Lower leg skin (tissue), 4 donors: ENCODE results near the gene KLHDC1. TPM values are rescaled to one million over a fixed set of nuclear protein-coding genes. Genes with fewer than 3 reads are reported as not detected.
"Not testable (repeated sequence)": the region's sequence is repeated elsewhere in the genome, so short reads cannot be mapped to it uniquely, and the experiment has no call there.

Experiments
- DNase-seq, 2 donors: peaks; one replicate each; pipeline ENCODE4 v3.0.0-alpha.2; 2019; ENCODE audit warnings: low spot score in 2 of 2
- H3K4me3 ChIP-seq: fragments of 200-600 bp; sonication (generic); 2 replicates; pipeline ENCODE4 v1.5.1; 2017; ENCODE audit warnings: mild to moderate bottlenecking, low read depth; ENCODE audit not compliant: poor library complexity, severe bottlenecking
- POLR2A ChIP-seq, 2 donors: fragments of 450-650 bp; IDR thresholded peaks; one replicate each; pipeline ENCODE4 v1.6.1; 2016 to 2017; ENCODE audit warnings: antibody characterized with exemption in 2 of 2, mild to moderate bottlenecking in 1 of 2, moderate library complexity in 1 of 2
- WGBS, 2 donors: methylation state at CpG; one replicate each; pipeline ENCODE4 v1.1.5; 2018; 5-methylcytosine and 5-hydroxymethylcytosine counted together
- intact Hi-C: fragments of 100-400 bp; cut with DNase I; formaldehyde crosslinking; loops from one replicate; pipeline ENCODE4 v1.15.0; 2023; ENCODE audit warnings: low total_unique reads
- total RNA-seq, 4 donors: library from RNA; depleted of rRNA; stranded (reverse); fragments of >200 nt; gene quantifications; one replicate each; pipeline ENCODE4 v1.1.0, GENCODE V29; 2016
- TF ChIP-seq, protein P1 (sequence below), 3 donors: fragments of 450-650 bp; IDR thresholded peaks; one replicate each; pipeline ENCODE4 v1.5.1; 2016; ENCODE audit warnings: antibody characterized with exemption in 3 of 3, mild to moderate bottlenecking in 3 of 3, moderate library complexity in 2 of 3

Gene KLHDC1
- total RNA-seq, 4 donors from 2014 or later = 3.4 to 5.6 (median 4.7) TPM

DNA sequence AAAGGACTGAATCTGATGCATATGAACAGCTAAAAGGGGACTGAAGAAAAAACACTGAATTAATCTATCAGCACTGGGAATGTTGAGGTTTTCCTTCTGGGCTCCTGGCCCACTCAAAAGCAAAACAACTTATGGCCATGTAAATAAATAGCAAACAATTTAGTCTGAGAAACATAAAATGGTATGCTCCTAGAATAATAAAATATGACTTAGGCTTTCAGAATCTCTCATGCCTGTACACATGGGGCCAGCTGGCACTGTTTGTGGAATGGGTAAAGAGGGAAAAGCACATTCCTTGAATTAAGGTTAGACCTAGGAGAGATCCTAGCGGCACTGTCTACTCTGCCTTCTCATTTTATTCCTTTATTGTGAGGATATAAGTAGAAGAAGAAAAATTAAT, 81.2 kb downstream of the KLHDC1 start:
- TF ChIP-seq POLR2A (IDR thresholded peaks at IDR 0.05) = no peak
- TF ChIP-seq, protein P1, sequence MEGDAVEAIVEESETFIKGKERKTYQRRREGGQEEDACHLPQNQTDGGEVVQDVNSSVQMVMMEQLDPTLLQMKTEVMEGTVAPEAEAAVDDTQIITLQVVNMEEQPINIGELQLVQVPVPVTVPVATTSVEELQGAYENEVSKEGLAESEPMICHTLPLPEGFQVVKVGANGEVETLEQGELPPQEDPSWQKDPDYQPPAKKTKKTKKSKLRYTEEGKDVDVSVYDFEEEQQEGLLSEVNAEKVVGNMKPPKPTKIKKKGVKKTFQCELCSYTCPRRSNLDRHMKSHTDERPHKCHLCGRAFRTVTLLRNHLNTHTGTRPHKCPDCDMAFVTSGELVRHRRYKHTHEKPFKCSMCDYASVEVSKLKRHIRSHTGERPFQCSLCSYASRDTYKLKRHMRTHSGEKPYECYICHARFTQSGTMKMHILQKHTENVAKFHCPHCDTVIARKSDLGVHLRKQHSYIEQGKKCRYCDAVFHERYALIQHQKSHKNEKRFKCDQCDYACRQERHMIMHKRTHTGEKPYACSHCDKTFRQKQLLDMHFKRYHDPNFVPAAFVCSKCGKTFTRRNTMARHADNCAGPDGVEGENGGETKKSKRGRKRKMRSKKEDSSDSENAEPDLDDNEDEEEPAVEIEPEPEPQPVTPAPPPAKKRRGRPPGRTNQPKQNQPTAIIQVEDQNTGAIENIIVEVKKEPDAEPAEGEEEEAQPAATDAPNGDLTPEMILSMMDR (IDR thresholded peaks at IDR 0.05) = no peak
- no peak overlapping the region for H3K4me3 ChIP-seq
- WGBS, 2 donors = 83 to 93% methylated on average over 1 of the region's 1 CpG
- no peak for DNase-seq
- intact Hi-C loops = no loop called here

GRCh38 chr14:49778421-49778820, 85.5 kb downstream of the KLHDC1 start:
- intact Hi-C loops = no loop called here
- 89% methylated on average over 2 of the region's 2 CpGs for WGBS, 2 donors
- H3K4me3 ChIP-seq = no peak overlapping the region
- TF ChIP-seq POLR2A (IDR thresholded peaks at IDR 0.05) = no peak
- TF ChIP-seq, protein P1 (IDR thresholded peaks at IDR 0.05) = no peak
- no peak for DNase-seq

GRCh38 chr14:49781040-49781439, 88.1 kb downstream of the KLHDC1 start:
- not testable (repeated sequence) for DNase-seq
- 93 to 94% methylated on average over 7 of the region's 7 CpGs for WGBS, 2 donors

GRCh38 chr14:49783394-49784014, 90.6 kb downstream of the KLHDC1 start:
- no peak for TF ChIP-seq POLR2A (IDR thresholded peaks at IDR 0.05)
- TF ChIP-seq, protein P1 (IDR thresholded peaks at IDR 0.05) = no peak
- H3K4me3 ChIP-seq = no peak overlapping the region
- 83 to 88% methylated on average over 3 of the region's 3 CpGs for WGBS, 2 donors
- intact Hi-C loops = no loop called here
- DNase-seq = no peak

More at GRCh38 chr14:49781040-49781439, 88.1 kb downstream of the KLHDC1 start:
- H3K4me3 ChIP-seq, intact Hi-C loops: not testable (repeated sequence)

DNA sequence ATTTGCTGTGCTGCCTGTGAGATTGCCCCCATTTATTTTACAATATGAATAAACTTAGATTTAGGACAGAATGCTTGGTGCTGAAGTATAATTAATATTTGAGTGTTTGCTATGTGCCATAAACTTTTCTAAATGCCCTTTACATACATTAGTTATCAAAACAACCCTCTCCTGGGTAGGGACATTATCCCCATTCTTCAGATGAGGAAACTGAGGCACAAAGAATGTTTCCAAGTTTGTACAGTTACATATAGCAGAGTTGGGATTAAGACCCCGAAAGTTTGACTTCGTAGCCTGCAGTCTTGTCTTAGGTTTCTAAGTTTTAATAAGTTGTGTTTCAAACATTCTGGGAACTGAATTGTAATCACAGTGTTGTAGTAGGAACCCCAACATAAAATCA, 93.4 kb downstream of the KLHDC1 start:
- no peak overlapping the region for H3K4me3 ChIP-seq
- no peak for DNase-seq
- 98 to 100% methylated on average over 2 of the region's 2 CpGs for WGBS, 2 donors
- TF ChIP-seq, protein P1 (IDR thresholded peaks at IDR 0.05) = no peak
- TF ChIP-seq POLR2A (IDR thresholded peaks at IDR 0.05) = no peak
- intact Hi-C loops = no loop called here

GRCh38 chr14:49792618-49793017, 99.7 kb downstream of the KLHDC1 start:
- DNase-seq = no peak
- no peak overlapping the region for H3K4me3 ChIP-seq
- 0 to 7% methylated on average over 1 of the region's 1 CpG for WGBS, 2 donors
- intact Hi-C loops = no loop called here
- TF ChIP-seq, protein P1 (IDR thresholded peaks at IDR 0.05) = no peak
- no peak for TF ChIP-seq POLR2A (IDR thresholded peaks at IDR 0.05)
